ENCODE data around the gene EIF3A. TPM values are rescaled to one million over a fixed set of nuclear protein-coding genes. Genes with fewer than 3 reads are reported as not detected.

Gene EIF3A
- total and polyA plus RNA-seq, 2 donors (not counting 1 experiment from before 2014, with no cell fraction given): 39.9 to 112 TPM

- H3K4me2 ChIP-seq (ENCODE audit: extremely low read depth, insufficient read depth, low read length): no peak overlapping the region
- H3K9me3 ChIP-seq (ENCODE audit: control insufficient read depth, insufficient read depth, low read depth, low read length): no peaks in the 10 kb centered on the region
- TF ChIP-seq EZH2 (IDR thresholded peaks at IDR 0.05; ENCODE audit: low read length, missing control alignments) (no peak), CTCF (conservative IDR thresholded peaks at IDR 0.05 in 1 of 2, IDR thresholded peaks at IDR 0.05 in 1 of 2; ENCODE audit: low read depth in 1 of 2, low read length in 2 of 2) (no peak)
- H3K27ac ChIP-seq (ENCODE audit: insufficient read depth, low read length): no peak overlapping the region
- no peaks in the 10 kb centered on the region for H3K27me3 ChIP-seq (ENCODE audit: control insufficient read depth, insufficient read depth, low read length)
- H3K4me1 ChIP-seq (ENCODE audit: control insufficient read depth, extremely low read depth, insufficient read depth, low read length): no peaks in the 10 kb centered on the region
- no peaks in the 10 kb centered on the region for H4K20me1 ChIP-seq (ENCODE audit: control insufficient read depth, extremely low read depth, insufficient read depth, low read length)
- H2AFZ ChIP-seq (ENCODE audit: low read length): peak overlapping the region; percentile 28
- H3K4me3 ChIP-seq (replicated peaks in 1 of 4; ENCODE audit: control extremely low read depth in 1 of 4, insufficient read depth in 1 of 4, low read depth in 3 of 4, low read length in 4 of 4): no peak overlapping the region
- H3K9ac ChIP-seq (ENCODE audit: insufficient read depth, low read length): no peak overlapping the region
- no peaks in the 10 kb centered on the region for H3K36me3 ChIP-seq (ENCODE audit: control insufficient read depth, insufficient read depth, low read length)
- peak; percentile 85 for DNase-seq (ENCODE audit: low read depth in 2 of 2)
- no peaks in the 10 kb centered on the region for H3K79me2 ChIP-seq (ENCODE audit: control insufficient read depth, insufficient read depth, low read length)
These were observed 10.4 kb upstream of the EIF3A start for GRCh38 chr10:119090968-119091367.

- Histone ChIP-seq H2AFZ (ENCODE audit: low read length) (no peak overlapping the region), H4K20me1 (ENCODE audit: control insufficient read depth, extremely low read depth, insufficient read depth, low read length) (no peaks in the 10 kb centered on the region), H3K9ac (ENCODE audit: insufficient read depth, low read length) (no peak overlapping the region), H3K4me2 (ENCODE audit: extremely low read depth, insufficient read depth, low read length) (no peak overlapping the region), H3K79me2 (ENCODE audit: control insufficient read depth, insufficient read depth, low read length) (no peaks in the 10 kb centered on the region), H3K27ac (ENCODE audit: insufficient read depth, low read length) (no peak overlapping the region), H3K4me3 (replicated peaks in 1 of 4; ENCODE audit: control extremely low read depth in 1 of 4, insufficient read depth in 1 of 4, low read depth in 3 of 4, low read length in 4 of 4) (no peak overlapping the region), H3K27me3 (ENCODE audit: control insufficient read depth, insufficient read depth, low read length) (no peaks in the 10 kb centered on the region), H3K36me3 (ENCODE audit: control insufficient read depth, insufficient read depth, low read length) (no peaks in the 10 kb centered on the region), H3K9me3 (ENCODE audit: control insufficient read depth, insufficient read depth, low read depth, low read length) (no peaks in the 10 kb centered on the region), H3K4me1 (ENCODE audit: control insufficient read depth, extremely low read depth, insufficient read depth, low read length) (no peaks in the 10 kb centered on the region)
- DNase-seq (ENCODE audit: low read depth in 2 of 2): no peak
- TF ChIP-seq EZH2 (IDR thresholded peaks at IDR 0.05; ENCODE audit: low read length, missing control alignments) (no peak), CTCF (conservative IDR thresholded peaks at IDR 0.05 in 1 of 2, IDR thresholded peaks at IDR 0.05 in 1 of 2; ENCODE audit: low read depth in 1 of 2, low read length in 2 of 2) (no peak)
These were observed 9.6 kb upstream of the EIF3A start for GRCh38 chr10:119090026-119090795.

- H3K9me3 ChIP-seq (ENCODE audit: control insufficient read depth, insufficient read depth, low read depth, low read length): no peaks in the 10 kb centered on the region
- H3K79me2 ChIP-seq (ENCODE audit: control insufficient read depth, insufficient read depth, low read length): no peaks in the 10 kb centered on the region
- no peaks in the 10 kb centered on the region for H3K36me3 ChIP-seq (ENCODE audit: control insufficient read depth, insufficient read depth, low read length)
- DNase-seq (ENCODE audit: low read depth in 2 of 2): no peak
- TF ChIP-seq CTCF (conservative IDR thresholded peaks at IDR 0.05 in 1 of 2, IDR thresholded peaks at IDR 0.05 in 1 of 2; ENCODE audit: low read depth in 1 of 2, low read length in 2 of 2): no peak
- TF ChIP-seq EZH2 (IDR thresholded peaks at IDR 0.05; ENCODE audit: low read length, missing control alignments): no peak
- H2AFZ ChIP-seq (ENCODE audit: low read length): no peak overlapping the region
- H3K4me1 ChIP-seq (ENCODE audit: control insufficient read depth, extremely low read depth, insufficient read depth, low read length): no peaks in the 10 kb centered on the region
- no peak overlapping the region for H3K27ac ChIP-seq (ENCODE audit: insufficient read depth, low read length)
- no peaks in the 10 kb centered on the region for H4K20me1 ChIP-seq (ENCODE audit: control insufficient read depth, extremely low read depth, insufficient read depth, low read length)
- H3K9ac ChIP-seq (ENCODE audit: insufficient read depth, low read length): no peak overlapping the region
- no peak overlapping the region for H3K4me3 ChIP-seq (replicated peaks in 1 of 4; ENCODE audit: control extremely low read depth in 1 of 4, insufficient read depth in 1 of 4, low read depth in 3 of 4, low read length in 4 of 4)
- no peaks in the 10 kb centered on the region for H3K27me3 ChIP-seq (ENCODE audit: control insufficient read depth, insufficient read depth, low read length)
- no peak overlapping the region for H3K4me2 ChIP-seq (ENCODE audit: extremely low read depth, insufficient read depth, low read length)
These were observed 6.8 kb upstream of the EIF3A start for GRCh38 chr10:119087271-119087882.

Data from fibroblast of lung (primary cell).